Measurements from ENCODE around the gene SPINT3.

The SPINT3 gene, protein sequence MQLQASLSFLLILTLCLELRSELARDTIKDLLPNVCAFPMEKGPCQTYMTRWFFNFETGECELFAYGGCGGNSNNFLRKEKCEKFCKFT

DNA sequence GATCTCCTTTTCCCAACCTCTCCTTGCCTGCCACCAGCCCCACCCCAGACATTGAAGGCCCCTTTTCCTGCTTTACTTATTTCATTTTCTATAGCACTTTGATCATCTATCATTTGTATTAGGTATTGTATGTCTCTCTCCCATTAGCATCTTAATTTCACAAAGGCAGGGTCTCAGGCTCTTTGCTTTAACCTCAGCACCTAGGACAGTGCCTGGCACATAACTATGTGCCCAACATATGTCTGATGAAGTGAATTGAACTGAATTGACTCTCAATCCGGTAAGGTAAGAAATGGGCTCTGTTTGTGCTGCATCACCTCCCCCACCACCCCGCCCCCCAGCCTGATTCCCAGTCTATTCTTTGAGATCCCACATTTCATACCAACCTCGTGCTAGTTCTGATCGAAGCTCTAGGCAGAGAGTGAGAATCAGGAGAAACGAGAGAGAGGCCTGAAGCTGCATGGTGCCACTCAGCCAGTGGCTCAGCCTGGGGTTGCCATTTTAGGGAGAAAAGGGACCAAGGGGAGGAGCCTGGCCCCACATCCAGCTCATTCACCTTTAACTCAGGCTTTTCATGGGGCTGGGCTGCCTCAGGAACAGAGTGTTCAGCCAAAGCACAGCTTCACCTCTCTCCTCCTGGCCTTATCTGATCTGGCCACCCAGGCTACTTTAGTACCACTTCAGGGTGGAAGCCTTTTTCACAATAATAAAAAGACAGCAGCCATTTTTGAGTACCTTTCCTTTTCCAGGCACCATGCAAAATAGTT, at the start of gene SPINT3:
TSS of gene SPINT3 (minus strand) at position 476 of the 767 bp plus-strand sequence. CDS start at position 462, 14 bp downstream.
- no peak for DNase-seq (ENCODE audit: extremely low spot score, insufficient read length, low read depth)
- no peak for FAIRE-seq

GRCh38 chr20:45564760-45565276, 49.4 kb upstream of the SPINT3 start:
- no peak for FAIRE-seq
- no peak for DNase-seq (ENCODE audit: extremely low spot score, insufficient read length, low read depth)

DNA sequence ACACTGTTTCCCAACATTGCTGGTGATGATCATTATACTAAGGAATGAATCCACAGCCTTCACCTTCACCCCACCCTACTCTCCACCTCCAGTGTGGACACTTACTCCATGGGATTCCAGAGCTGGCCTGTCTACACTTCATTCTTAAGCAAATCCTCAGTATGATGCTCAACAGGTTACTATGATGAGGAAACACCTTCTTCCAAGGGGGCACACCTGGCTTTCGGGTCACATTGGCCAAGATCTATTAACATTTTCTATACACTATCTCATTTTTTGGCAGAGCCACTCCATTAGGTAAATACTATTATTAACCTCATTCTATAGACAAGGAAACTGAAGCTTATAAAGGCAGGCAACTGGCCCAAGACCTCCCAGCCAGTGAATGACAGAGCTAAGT, 39.8 kb upstream of the SPINT3 start:
- FAIRE-seq (no peak), DNase-seq (ENCODE audit: extremely low spot score, insufficient read length, low read depth) (no peak)

DNA sequence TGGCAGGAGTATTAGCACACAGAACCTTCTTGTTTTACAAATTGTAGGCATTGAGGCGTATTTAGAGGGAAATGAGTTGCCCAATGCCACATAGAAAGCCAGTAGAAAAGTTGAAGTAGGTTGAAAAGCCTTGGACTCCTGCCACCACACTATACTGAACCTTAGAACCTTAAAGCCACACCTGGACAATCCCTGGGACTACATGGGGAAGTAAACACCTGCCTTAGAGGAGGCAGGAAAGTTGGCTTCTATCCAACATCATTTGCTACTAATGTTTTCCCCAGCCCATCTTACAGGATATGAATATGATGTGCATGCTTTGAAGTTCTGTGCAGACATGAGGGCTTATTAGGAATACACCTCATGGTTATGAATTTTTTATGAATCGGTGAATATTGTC, 37.0 kb upstream of the SPINT3 start:
- FAIRE-seq (no peak), DNase-seq (ENCODE audit: extremely low spot score, insufficient read length, low read depth) (no peak)

DNA sequence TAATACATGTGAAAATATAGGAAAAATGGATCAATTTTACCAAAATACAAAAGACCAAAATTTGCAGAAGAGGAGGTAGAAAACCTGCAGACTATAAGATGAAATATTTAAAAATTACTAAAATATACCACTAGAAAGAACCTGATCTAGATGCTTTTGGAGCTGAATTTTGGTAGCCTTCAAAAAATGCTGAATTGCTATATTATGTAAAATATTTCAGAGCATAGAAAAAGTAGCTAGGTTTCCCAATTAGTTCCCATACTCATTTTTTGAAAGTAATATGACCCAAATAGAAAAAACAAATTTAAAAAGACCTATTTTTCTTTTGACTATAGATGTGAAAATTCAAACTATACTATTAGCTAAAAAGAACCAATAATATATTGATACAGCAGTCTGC, 35.3 kb upstream of the SPINT3 start:
- DNase-seq (ENCODE audit: extremely low spot score, insufficient read length, low read depth) (no peak), FAIRE-seq (no peak)

GRCh38 chr20:45548410-45548809, 33.0 kb upstream of the SPINT3 start:
- FAIRE-seq = no peak

GRCh38 chr20:45547206-45547770, 31.9 kb upstream of the SPINT3 start, which contains the start of gene EPPIN:
Gene EPPIN (minus strand): TSS chr20:45547401. CDS start chr20:45547357, 44 bp downstream.
- no peak for FAIRE-seq

More at GRCh38 chr20:45548410-45548809, 33.0 kb upstream of the SPINT3 start:
- no peak for DNase-seq (ENCODE audit: extremely low spot score, insufficient read length, low read depth)

GRCh38 chr20:45545754-45546453, 30.5 kb upstream of the SPINT3 start:
- FAIRE-seq = no peak
- DNase-seq (ENCODE audit: extremely low spot score, insufficient read length, low read depth) = no peak

More at GRCh38 chr20:45547206-45547770, 31.9 kb upstream of the SPINT3 start, which contains the start of gene EPPIN:
- DNase-seq (ENCODE audit: extremely low spot score, insufficient read length, low read depth) = no peak

- DNase-seq (ENCODE audit: extremely low spot score, insufficient read length, low read depth) (no peak), FAIRE-seq (no peak)
Measured at GRCh38 chr20:45545351-45545750, 29.9 kb upstream of the SPINT3 start.

- DNase-seq (ENCODE audit: extremely low spot score, insufficient read length, low read depth) (no peak), FAIRE-seq (no peak)
Measured at GRCh38 chr20:45539382-45539781, 24.0 kb upstream of the SPINT3 start, which contains the start of gene WFDC6. Gene WFDC6 (minus strand): TSS chr20:45539482. CDS start chr20:45539407, 75 bp downstream.

DNA sequence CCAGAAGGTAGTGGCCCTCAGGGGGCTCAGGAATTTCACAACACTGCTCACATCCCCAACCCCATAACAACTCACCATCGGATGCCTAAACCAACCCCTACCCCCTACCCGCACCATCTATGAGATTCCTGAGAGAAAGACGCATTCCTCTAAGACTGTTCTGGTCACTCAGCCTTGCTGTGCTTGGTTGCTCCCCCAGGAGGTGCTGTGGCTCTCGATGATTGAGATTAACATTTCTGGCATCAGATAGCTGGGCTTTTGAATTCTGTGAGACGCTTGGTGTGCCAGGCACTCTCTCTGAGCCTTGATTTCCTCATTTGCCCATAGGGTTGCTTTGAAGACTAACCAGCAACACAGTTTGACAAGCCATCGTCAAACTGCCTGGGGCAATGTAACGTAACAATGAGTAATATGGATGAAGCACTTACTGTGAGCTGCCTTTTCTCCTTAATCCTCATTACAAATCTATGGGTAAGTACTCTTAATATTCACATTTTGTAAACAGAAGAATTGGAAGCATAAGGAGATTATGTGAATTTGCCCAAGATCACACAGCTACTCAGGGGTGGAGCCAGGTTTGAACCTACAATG, 22.9 kb upstream of the SPINT3 start:
- no peak for FAIRE-seq
- DNase-seq (ENCODE audit: extremely low spot score, insufficient read length, low read depth) = no peak

GRCh38 chr20:45527294-45527693, 11.9 kb upstream of the SPINT3 start:
- DNase-seq (ENCODE audit: extremely low spot score, insufficient read length, low read depth) (no peak), FAIRE-seq (no peak)

DNA sequence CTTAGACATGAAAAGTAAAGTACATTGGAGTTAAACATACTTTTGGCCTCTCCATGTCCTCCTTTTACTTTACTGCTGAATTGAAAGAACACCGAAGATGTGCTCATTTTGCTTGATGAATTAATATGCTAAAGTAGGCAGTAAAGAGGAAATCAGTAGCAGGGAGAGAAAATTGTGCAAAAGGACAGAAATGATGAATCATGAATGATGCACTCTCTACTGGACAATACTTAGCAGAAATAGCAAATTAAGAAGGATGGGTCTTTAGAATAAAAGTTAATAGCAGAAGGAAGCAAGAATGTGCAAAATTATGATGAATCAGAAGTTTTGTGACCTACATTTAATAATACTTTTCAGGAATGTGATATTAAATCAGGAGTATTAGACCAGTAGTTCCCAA, 8.4 kb upstream of the SPINT3 start:
- FAIRE-seq (no peak), DNase-seq (ENCODE audit: extremely low spot score, insufficient read length, low read depth) (no peak)

GRCh38 chr20:45518282-45518681, 2.9 kb upstream of the SPINT3 start:
- no peak for FAIRE-seq
- DNase-seq (ENCODE audit: extremely low spot score, insufficient read length, low read depth) = no peak

GRCh38 chr20:45510242-45510862, 5.1 kb downstream of the SPINT3 start:
- no peak for DNase-seq (ENCODE audit: extremely low spot score, insufficient read length, low read depth)
- FAIRE-seq = no peak

- no peak for DNase-seq (ENCODE audit: extremely low spot score, insufficient read length, low read depth)
- no peak for FAIRE-seq
Measured at GRCh38 chr20:45509091-45509490, 6.3 kb downstream of the SPINT3 start.

- no peak for FAIRE-seq
- no peak for DNase-seq (ENCODE audit: extremely low spot score, insufficient read length, low read depth)
Measured at GRCh38 chr20:45508068-45508886, 7.1 kb downstream of the SPINT3 start.

DNA sequence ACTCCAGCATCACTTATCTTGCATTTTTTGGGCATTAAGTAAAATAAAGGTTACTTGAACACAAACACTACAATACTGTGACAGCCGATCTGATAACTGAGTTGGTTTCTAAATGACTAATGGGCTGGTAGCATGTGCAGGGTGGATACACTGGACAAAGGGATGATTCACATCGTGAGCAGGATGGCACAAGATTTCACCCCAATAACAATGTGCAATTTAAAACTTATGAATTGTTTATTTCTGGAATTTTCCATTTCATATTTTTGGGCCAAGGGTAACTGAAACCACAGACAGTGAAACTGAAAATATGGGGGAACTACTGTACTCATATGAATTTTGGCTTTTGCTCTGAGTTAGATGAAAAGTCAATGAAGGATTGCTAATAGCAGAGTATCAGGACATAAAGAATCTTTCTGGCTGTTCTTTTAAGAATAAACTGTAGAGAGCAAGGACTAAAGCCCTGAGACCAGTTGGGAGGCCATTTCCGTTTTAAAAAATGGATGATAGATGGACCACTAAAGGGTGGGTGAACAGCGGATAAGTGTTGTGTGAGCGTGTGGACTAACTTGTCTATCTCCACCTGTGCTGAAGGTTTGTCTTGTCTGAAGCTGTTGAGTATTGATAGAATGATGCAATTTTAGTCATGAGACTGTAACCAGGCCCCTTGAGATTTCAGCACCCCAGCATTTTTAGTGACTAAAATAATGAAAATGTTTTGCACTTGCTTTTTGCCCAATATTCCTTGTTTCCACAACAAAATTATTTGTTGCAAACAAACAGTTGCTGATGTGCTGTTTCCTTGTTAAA, 8.2 kb downstream of the SPINT3 start:
- DNase-seq (ENCODE audit: extremely low spot score, insufficient read length, low read depth) (no peak), FAIRE-seq (peak; percentile 52)
